Measurements from ENCODE around the gene MTHFD1L. TPM values are rescaled to one million over a fixed set of nuclear protein-coding genes. Genes with fewer than 3 reads are reported as not detected.

Gene MTHFD1L
- total and polyA plus RNA-seq, 2 donors (not counting 3 experiments of a cell fraction or from before 2014, with no cell fraction given) = 40.2 to 120 TPM

- Histone ChIP-seq H3K9me1 (replicated peaks; ENCODE audit: control insufficient read depth, extremely low read depth, insufficient read depth, low read length) (no peaks in the 10 kb centered on the region), H3K4me1 (ENCODE audit: control insufficient read depth, extremely low read depth, insufficient read depth, low read length) (peaks cover 6% of the 10 kb centered on the region), H4K20me1 (replicated peaks; ENCODE audit: control insufficient read depth, extremely low read depth, insufficient read depth, low read length) (no peaks in the 10 kb centered on the region), H3K79me2 (ENCODE audit: control insufficient read depth, insufficient read depth, low read length) (no peaks in the 10 kb centered on the region), H3K36me3 (ENCODE audit: control insufficient read depth in 2 of 2, extremely low read depth in 1 of 2, insufficient read depth in 2 of 2, low read length in 2 of 2) (peaks cover 7 to 11% of the 10 kb centered on the region in 2 experiments), H3K4me3 (replicated peaks in 1 of 3; ENCODE audit: insufficient read depth in 1 of 3, low read depth in 1 of 3, low read length in 3 of 3) (no peak overlapping the region), H2AFZ (ENCODE audit: low read depth, low read length) (no peak overlapping the region), H3K27ac (ENCODE audit: insufficient read depth, low read depth, low read length) (no peak overlapping the region), H3K9me3 (replicated peaks; ENCODE audit: control insufficient read depth, insufficient read depth, low read length) (no peaks in the 10 kb centered on the region), H3K27me3 (ENCODE audit: control insufficient read depth in 2 of 2, insufficient read depth in 2 of 2, low read length in 2 of 2) (no peaks in the 10 kb centered on the region), H3K9ac (replicated peaks; ENCODE audit: extremely low read depth, insufficient read depth, low read length) (no peak overlapping the region), H3K4me2 (ENCODE audit: insufficient read depth, low read length) (no peak overlapping the region)
- POLR2A ChIA-PET = no interaction called here
- FAIRE-seq (no peak), DNase-seq (ENCODE audit: low read depth, low spot score) (no peak)
- CTCF ChIA-PET = no interaction called here
- dilution Hi-C loops (cut with MboI; ENCODE audit: extremely low pct_ligation_motif_present, low sequenced_read_pairs) (no loop called here), intact Hi-C loops (cut with micrococcal nuclease) (no loop called here)
- TF ChIP-seq GATA2 (IDR thresholded peaks at IDR 0.05; ENCODE audit: insufficient read depth, insufficient read length, low read depth, low read length) (no peak), CTCF (IDR thresholded peaks at IDR 0.05; ENCODE audit: extremely low read depth in 1 of 2, insufficient read depth in 1 of 2, low read depth in 1 of 2, low read length in 2 of 2) (no peak), POLR2AphosphoS5 (IDR thresholded peaks at IDR 0.05; ENCODE audit: insufficient read depth, low read depth, low read length) (no peak), MYC (IDR thresholded peaks at IDR 0.05; ENCODE audit: low read depth, low read length) (no peak), EZH2 (IDR thresholded peaks at IDR 0.05; ENCODE audit: borderline replicate concordance, low read depth, low read length, severe bottlenecking) (no peak), POLR2A (IDR thresholded peaks at IDR 0.05; ENCODE audit: low read depth, low read length) (no peak), MAX (IDR thresholded peaks at IDR 0.05; ENCODE audit: insufficient read depth, insufficient read length) (no peak), FOS (IDR thresholded peaks at IDR 0.05; ENCODE audit: borderline replicate concordance, insufficient read depth, low read length) (no peak), JUN (IDR thresholded peaks at IDR 0.05; ENCODE audit: borderline replicate concordance, insufficient read depth, insufficient read length, low read depth) (no peak)
- no TSS peak for BruUV-seq (replicated peaks)
These were observed 109.6 kb downstream of the MTHFD1L start for GRCh38 chr6:150975136-150975535.
